Ascending aorta (tissue), 2 donors: ENCODE data around the gene ASTL. TPM values are rescaled to one million over a fixed set of nuclear protein-coding genes. Genes with fewer than 3 reads are reported as not detected.

Source experiments
- DNase-seq, 2 donors: peaks; one replicate each; pipeline ENCODE4 v3.0.0-alpha.2; 2019; ENCODE audit warnings: low spot score in 2 of 2
- H3K27ac ChIP-seq, 2 donors: fragments of 200-600 bp; sonication (generic); one replicate each; pipeline ENCODE4 v1.5.1; 2016 to 2017; ENCODE audit warnings: mild to moderate bottlenecking in 1 of 2
- H3K27me3 ChIP-seq: fragments of 200-600 bp; sonication (generic); one replicate; pipeline ENCODE4 v1.5.1; 2017
- H3K36me3 ChIP-seq, 2 donors: fragments of 200-600 bp; sonication (generic); one replicate each; pipeline ENCODE4 v1.5.1; 2016
- H3K4me1 ChIP-seq, 2 donors: fragments of 200-600 bp; sonication (generic); one replicate each; pipeline ENCODE4 v1.5.1; 2016 to 2017; ENCODE audit warnings: mild to moderate bottlenecking in 1 of 2
- H3K4me3 ChIP-seq, 2 donors: fragments of 200-600 bp; sonication (generic); one replicate each; pipeline ENCODE4 v1.5.1; 2016 to 2017; ENCODE audit warnings: mild to moderate bottlenecking in 1 of 2
- H3K9me3 ChIP-seq, 2 donors: fragments of 200-600 bp; sonication (generic); one replicate each; pipeline ENCODE4 v1.5.1; 2016
- intact Hi-C: fragments of 100-400 bp; cut with DNase I; formaldehyde crosslinking; loops from one replicate; pipeline ENCODE4 v1.15.1; 2023
- total RNA-seq: library from RNA; depleted of rRNA; stranded (reverse); fragments of >200 nt; gene quantifications from one replicate; pipeline ENCODE4 v1.1.0, GENCODE V29; 2016
- TF ChIP-seq, protein P1 (sequence below), 3 experiments: fragments of 200-600 bp in 2 of 3; fragments of 450-650 bp in 1 of 3; sonication (generic) in 2 of 3; IDR thresholded peaks; one replicate each; pipeline ENCODE4 v1.5.1; 2016 to 2019; ENCODE audit warnings: antibody characterized with exemption in 3 of 3, mild to moderate bottlenecking in 1 of 3, moderate library complexity in 1 of 3

ASTL gene
- total RNA-seq, 1 donor from 2014 or later: not detected

DNA sequence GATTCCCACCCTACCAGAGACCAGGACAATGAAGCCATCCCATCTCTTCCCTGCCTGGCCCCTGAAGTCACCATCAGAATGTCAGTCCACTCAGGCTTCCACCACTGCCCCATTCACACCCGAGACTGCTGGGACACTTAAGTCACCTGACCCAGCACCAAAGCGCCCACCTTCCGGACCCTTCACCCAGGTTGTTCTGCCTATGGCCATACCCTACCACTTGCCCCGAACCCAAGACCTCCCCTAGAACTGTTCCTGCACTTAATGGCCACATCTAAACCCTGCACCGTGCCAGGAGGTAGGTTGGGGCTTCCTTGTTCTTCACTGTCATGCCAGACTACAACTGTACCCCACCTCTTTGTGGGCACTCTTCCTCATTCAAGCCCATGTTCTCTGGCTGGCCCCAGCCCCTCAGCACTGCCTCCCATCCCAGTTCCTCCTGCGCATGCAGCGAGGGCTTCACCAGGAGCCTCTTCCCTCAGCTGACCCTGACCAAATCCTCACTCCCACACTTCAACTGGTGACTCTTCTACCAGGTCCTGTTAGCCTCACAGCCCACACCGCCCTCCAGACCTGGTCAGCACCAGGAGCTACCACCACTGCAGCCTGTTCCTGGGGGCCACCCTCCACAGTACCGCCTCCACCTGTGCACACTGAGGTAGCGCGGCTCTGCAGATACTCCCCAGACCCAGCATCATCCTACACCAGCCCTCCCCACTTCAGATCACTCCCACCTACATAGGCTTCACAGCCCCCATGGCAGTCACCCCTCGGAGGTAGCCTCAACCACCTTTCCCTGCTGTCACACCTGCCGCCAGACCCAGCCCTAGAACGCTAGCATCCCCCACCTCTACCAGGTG lies 13.7 kb downstream of the ASTL start:
- H3K9me3 ChIP-seq: no peaks in the 10 kb centered on the region
- TF ChIP-seq, protein P1, sequence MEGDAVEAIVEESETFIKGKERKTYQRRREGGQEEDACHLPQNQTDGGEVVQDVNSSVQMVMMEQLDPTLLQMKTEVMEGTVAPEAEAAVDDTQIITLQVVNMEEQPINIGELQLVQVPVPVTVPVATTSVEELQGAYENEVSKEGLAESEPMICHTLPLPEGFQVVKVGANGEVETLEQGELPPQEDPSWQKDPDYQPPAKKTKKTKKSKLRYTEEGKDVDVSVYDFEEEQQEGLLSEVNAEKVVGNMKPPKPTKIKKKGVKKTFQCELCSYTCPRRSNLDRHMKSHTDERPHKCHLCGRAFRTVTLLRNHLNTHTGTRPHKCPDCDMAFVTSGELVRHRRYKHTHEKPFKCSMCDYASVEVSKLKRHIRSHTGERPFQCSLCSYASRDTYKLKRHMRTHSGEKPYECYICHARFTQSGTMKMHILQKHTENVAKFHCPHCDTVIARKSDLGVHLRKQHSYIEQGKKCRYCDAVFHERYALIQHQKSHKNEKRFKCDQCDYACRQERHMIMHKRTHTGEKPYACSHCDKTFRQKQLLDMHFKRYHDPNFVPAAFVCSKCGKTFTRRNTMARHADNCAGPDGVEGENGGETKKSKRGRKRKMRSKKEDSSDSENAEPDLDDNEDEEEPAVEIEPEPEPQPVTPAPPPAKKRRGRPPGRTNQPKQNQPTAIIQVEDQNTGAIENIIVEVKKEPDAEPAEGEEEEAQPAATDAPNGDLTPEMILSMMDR (IDR thresholded peaks at IDR 0.05): no peak
- no peaks in the 10 kb centered on the region for H3K36me3 ChIP-seq
- intact Hi-C loops: no loop called here
- H3K4me3 ChIP-seq: no peak overlapping the region
- no peaks in the 10 kb centered on the region for H3K4me1 ChIP-seq
- DNase-seq: no peak
- H3K27me3 ChIP-seq: no peaks in the 10 kb centered on the region
- H3K27ac ChIP-seq: no peak overlapping the region

DNA sequence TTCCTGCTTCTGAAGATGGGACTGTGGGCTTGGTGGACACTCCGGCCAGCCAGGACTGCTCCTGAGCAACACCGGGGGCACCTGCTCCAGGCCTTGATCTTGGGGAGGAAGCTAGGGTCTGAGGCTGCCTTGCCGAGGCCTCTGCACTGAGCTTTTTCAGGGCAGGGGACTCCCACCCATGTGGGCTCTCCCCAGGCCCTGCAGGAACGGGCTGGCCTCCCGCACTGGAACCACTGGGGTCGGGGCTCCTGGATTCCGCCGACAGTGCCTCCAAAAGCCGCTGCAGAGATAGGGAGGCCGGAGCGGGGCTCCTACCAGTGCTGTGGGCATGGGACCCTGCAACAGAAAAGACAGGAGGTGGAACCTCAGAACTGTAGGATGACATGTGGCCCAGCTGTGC lies 14.4 kb downstream of the ASTL start:
- H3K4me1 ChIP-seq: no peaks in the 10 kb centered on the region
- no peak for DNase-seq
- no peaks in the 10 kb centered on the region for H3K27me3 ChIP-seq
- H3K27ac ChIP-seq: no peak overlapping the region
- no peaks in the 10 kb centered on the region for H3K36me3 ChIP-seq
- intact Hi-C loops: no loop called here
- no peaks in the 10 kb centered on the region for H3K9me3 ChIP-seq
- no peak overlapping the region for H3K4me3 ChIP-seq
- TF ChIP-seq, protein P1 (IDR thresholded peaks at IDR 0.05): no peak

DNA sequence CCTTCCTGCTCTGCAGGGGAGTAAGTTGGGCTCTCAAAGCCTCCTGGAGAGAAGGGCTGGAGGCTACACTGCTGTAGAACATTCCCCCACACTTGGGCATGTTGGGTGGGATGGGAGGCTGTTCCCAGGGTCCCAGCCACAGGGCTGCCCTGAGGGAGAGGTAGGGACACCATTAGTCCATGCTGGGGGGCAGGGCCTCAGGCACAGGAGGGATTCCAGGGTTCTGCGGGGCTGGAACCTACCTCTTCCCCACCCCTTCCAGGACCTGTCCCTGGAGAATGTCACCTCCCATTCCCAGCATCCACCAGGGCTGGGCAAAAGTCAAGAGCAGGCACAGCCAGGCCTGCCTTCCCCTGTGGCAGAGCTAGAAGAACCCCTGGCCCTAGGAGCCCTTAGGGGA lies 15.0 kb downstream of the ASTL start:
- Histone ChIP-seq H3K27ac (no peak overlapping the region), H3K9me3 (no peaks in the 10 kb centered on the region), H3K4me1 (no peaks in the 10 kb centered on the region), H3K36me3 (no peaks in the 10 kb centered on the region), H3K4me3 (no peak overlapping the region), H3K27me3 (no peaks in the 10 kb centered on the region)
- intact Hi-C loops: no loop called here
- TF ChIP-seq, protein P1 (IDR thresholded peaks at IDR 0.05): no peak
- no peak for DNase-seq

DNA sequence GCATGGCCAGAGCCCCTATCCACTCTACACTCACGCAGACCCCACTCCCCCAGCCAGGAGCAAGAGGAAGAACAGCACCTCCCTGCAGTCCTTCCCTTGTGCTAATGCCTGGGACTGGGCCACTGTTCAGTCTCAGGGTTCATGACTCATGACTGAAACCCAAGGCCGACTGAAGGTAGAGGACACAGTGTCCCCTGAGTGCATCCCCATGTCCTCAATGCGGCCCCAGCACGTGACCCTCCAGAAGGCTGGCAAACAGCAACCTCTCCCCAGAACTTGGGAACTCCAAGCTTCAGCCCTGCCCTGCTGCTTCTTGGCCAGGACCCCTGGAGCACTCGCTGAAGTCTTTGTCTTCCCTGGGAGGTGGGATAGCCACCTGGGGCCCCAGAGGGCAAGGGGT lies 15.9 kb downstream of the ASTL start:
- Histone ChIP-seq H3K27ac (no peak overlapping the region), H3K4me1 (no peaks in the 10 kb centered on the region), H3K27me3 (no peaks in the 10 kb centered on the region), H3K4me3 (no peak overlapping the region), H3K36me3 (no peaks in the 10 kb centered on the region), H3K9me3 (no peaks in the 10 kb centered on the region)
- intact Hi-C loops: no loop called here
- DNase-seq: no peak
- TF ChIP-seq, protein P1 (IDR thresholded peaks at IDR 0.05): no peak

DNA sequence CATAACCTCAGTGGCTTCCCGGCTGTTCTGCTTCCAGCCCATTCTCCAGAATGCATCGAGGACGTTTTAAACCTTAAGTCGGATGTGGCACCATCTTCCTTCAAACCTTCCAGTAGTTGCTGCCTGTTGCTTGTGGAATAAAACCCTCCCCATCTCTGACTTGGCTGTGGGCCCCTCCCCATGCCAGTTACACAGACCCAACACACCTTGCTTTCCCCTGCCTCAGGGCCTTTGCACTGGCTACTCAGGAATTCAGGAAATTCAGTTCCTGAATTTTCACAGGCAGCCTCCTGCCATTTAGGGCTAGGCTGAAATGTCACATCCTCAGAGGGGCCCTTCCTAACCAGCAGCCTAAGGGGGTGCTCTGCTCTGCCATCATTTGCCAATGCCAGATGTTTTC lies 16.9 kb downstream of the ASTL start:
- Histone ChIP-seq H3K27me3 (peaks cover 4% of the 10 kb centered on the region), H3K36me3 (no peaks in the 10 kb centered on the region), H3K4me1 (no peaks in the 10 kb centered on the region), H3K27ac (no peak overlapping the region), H3K9me3 (no peaks in the 10 kb centered on the region), H3K4me3 (no peak overlapping the region)
- TF ChIP-seq, protein P1 (IDR thresholded peaks at IDR 0.05): no peak
- DNase-seq: no peak
- intact Hi-C loops: no loop called here
